GM06990 (cell line): ENCODE data around the gene MYPN.

Experiments used
- DNase-seq: peaks from one replicate; pipeline ENCODE4 v3.0.0-alpha.2; 2011; ENCODE audit not compliant: insufficient read length; ENCODE audit errors: extremely low read depth
- H3K27me3 ChIP-seq: replicated peaks from 2 replicates; pipeline ENCODE4 v1.6.0; 2011; ENCODE audit warnings: low read length; ENCODE audit not compliant: control insufficient read depth, insufficient read depth
- H3K36me3 ChIP-seq: 2 replicates; pipeline ENCODE4 v1.5.1; 2011; ENCODE audit warnings: low read length; ENCODE audit not compliant: control insufficient read depth, insufficient read depth
- H3K4me3 ChIP-seq: replicated peaks from 2 replicates; pipeline ENCODE4 v1.5.1; 2011; ENCODE audit warnings: low read depth, mild to moderate bottlenecking, control low read depth, low read length
- TF ChIP-seq, protein P1 (sequence below): IDR thresholded peaks from 2 replicates; pipeline ENCODE4 v1.5.1; 2011; ENCODE audit warnings: low read length, control low read depth, mild to moderate bottlenecking, inconsistent platforms; ENCODE audit not compliant: insufficient read depth, poor library complexity, severe bottlenecking

Gene MYPN

DNA sequence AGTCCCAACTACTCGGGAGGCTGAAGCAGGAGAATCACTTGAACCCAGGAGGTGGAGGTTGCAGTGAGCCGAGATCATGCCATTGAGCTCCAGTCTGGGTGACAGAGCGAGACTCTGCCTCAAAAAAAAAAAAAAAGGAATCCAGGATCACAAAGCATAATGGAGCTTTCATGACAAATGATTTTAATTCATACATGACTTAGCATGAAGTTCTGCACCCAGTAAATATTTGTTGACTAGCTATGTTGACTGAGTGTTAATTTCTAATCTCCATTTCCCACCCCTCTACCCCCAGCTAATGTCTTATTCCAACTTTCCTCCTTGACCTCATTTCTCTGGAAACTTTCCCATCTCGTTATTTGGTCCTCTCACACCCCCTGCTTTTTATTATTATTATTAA lies 69.3 kb downstream of the MYPN start:
- TF ChIP-seq, protein P1, sequence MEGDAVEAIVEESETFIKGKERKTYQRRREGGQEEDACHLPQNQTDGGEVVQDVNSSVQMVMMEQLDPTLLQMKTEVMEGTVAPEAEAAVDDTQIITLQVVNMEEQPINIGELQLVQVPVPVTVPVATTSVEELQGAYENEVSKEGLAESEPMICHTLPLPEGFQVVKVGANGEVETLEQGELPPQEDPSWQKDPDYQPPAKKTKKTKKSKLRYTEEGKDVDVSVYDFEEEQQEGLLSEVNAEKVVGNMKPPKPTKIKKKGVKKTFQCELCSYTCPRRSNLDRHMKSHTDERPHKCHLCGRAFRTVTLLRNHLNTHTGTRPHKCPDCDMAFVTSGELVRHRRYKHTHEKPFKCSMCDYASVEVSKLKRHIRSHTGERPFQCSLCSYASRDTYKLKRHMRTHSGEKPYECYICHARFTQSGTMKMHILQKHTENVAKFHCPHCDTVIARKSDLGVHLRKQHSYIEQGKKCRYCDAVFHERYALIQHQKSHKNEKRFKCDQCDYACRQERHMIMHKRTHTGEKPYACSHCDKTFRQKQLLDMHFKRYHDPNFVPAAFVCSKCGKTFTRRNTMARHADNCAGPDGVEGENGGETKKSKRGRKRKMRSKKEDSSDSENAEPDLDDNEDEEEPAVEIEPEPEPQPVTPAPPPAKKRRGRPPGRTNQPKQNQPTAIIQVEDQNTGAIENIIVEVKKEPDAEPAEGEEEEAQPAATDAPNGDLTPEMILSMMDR = no peak
- no peaks in the 10 kb centered on the region for H3K27me3 ChIP-seq
- no peak overlapping the region for H3K4me3 ChIP-seq
- no peaks in the 10 kb centered on the region for H3K36me3 ChIP-seq
- DNase-seq = no peak

DNA sequence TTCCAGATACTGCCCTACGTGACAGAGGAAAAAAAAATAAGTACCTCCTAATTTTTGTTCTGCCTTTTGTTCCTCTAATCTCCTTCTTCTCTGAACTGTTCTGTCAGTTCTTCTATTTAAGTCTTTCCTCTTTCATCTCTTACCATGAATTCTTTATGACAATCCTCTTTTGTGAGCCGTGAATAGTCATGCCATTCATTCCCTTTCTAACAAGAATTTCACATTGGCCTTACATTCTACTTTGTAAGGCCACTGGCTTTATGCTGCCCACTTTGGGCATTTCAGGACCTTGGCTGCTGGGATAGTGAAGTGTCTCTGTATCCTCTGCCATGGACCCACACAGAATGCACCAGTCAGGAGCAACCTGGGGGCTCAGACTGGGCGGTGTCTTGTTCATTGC lies 69.7 kb downstream of the MYPN start:
- Histone ChIP-seq H3K36me3 (no peaks in the 10 kb centered on the region), H3K27me3 (no peaks in the 10 kb centered on the region), H3K4me3 (no peak overlapping the region)
- DNase-seq = no peak
- TF ChIP-seq, protein P1 = no peak

DNA sequence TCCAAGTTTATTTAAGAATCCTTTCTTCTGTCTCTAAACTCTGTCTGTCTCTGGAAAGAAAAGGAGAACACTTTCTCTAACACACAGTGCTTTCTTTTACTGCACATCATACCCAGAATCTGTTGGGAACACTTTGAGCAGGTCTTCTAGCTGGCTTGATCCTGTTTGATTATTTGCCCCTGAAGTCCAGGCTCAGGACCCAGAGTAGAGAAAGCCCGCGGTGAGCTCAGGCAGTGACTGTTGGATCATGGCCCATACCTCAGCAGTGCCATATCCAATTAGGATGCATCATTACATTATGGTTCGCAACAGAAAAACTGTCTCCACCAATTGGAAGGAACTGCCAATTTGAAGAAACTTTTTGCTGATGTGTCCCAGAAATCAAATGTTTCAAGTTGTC lies 71.2 kb downstream of the MYPN start:
- no peaks in the 10 kb centered on the region for H3K27me3 ChIP-seq
- no peaks in the 10 kb centered on the region for H3K36me3 ChIP-seq
- H3K4me3 ChIP-seq = no peak overlapping the region
- TF ChIP-seq, protein P1 = no peak
- no peak for DNase-seq

DNA sequence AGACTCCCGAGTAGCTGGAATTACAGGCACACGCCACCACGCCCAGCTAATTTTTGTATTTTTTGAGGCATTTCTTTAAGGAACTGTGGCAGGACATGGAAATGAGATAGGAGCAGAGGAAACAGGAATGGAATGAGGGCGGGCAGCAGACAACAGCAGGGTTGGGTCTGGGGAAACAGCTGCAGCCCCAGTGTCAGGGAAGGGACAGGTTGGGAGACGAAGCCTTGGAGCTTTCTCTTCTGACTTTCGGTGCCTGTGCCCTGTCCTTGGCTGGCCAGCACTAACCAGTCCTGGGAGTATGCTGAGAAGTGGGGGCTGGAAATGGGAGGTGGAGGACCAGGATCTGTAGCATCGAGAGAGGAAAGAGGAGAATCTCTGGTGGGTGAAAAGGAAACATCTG lies 75.3 kb downstream of the MYPN start:
- no peak overlapping the region for H3K4me3 ChIP-seq
- DNase-seq = no peak
- TF ChIP-seq, protein P1 = no peak
- no peaks in the 10 kb centered on the region for H3K36me3 ChIP-seq
- H3K27me3 ChIP-seq = no peaks in the 10 kb centered on the region

DNA sequence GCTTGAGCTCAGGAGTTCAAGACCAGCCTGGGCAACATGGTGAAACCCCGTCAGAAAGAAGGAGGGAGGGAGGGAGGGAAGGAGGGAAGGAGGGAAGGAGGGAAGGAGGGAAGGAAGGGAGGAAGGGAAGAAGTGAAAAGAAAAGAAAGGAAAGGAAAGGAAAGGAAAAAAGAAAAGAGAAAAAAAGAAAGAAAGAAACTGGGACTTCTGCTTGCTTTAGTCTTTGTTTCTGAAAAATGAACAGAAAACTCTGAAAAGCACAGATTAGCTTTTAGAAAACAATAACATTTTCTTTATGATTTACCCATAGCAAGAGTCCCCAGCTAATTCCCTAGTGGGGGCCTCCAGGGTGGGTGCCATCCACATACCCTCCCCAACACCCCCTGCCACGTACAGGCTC lies 75.8 kb downstream of the MYPN start:
- no peak for DNase-seq

DNA sequence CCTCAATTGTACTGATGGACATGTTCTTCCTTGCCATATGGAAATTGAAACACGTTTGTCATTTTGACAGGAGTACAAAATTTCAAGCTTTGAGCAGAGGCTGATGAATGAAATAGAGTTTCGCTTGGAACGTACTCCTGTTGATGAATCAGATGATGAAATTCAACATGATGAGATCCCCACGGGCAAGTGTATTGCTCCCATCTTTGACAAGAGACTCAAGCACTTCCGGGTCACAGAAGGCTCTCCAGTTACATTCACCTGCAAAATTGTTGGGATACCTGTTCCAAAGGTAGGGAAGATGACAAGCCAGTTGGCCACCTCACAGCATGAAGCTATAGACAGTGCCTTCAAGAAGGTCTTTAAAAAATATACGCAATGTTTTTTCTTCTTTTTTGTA lies 79.5 kb downstream of the MYPN start:
- no peak for DNase-seq
- Histone ChIP-seq H3K27me3 (no peaks in the 10 kb centered on the region), H3K36me3 (no peaks in the 10 kb centered on the region), H3K4me3 (no peak overlapping the region)
- TF ChIP-seq, protein P1 = no peak

More for the DNA sequence above, 75.8 kb downstream of the MYPN start:
- TF ChIP-seq, protein P1 = no peak
- Histone ChIP-seq H3K36me3 (no peaks in the 10 kb centered on the region), H3K4me3 (no peak overlapping the region), H3K27me3 (no peaks in the 10 kb centered on the region)
